Kidney (tissue), 14 donors: ENCODE results near the gene INTS14. TPM values are rescaled to one million over a fixed set of nuclear protein-coding genes. Genes with fewer than 3 reads are reported as not detected.
"Not testable (repeated sequence)": the region's sequence is repeated elsewhere in the genome, so short reads cannot be mapped to it uniquely, and the experiment has no call there.

Source experiments
- DNase-seq, 5 donors: peaks; one replicate each; pipeline ENCODE4 v3.0.0-alpha.2; 2013 to 2020
- FAIRE-seq: peaks from 2 replicates; lab custom pipeline; 2012; peaks lifted over from hg19 to GRCh38; lab: Jason Lieb, UNC
- H3K27ac ChIP-seq, 2 donors: one replicate each; pipeline ENCODE4 v1.7.0; 2013; ENCODE audit warnings: low read depth in 2 of 2, low read length in 2 of 2, inconsistent platforms in 1 of 2
- H3K27me3 ChIP-seq: one replicate; pipeline ENCODE4 v1.7.1; 2013; ENCODE audit warnings: low read length, inconsistent platforms; ENCODE audit not compliant: control insufficient read depth, insufficient read depth
- H3K36me3 ChIP-seq, 3 donors: one replicate each; pipeline versions ENCODE4 v1.7.0 to v1.7.1; 2013; ENCODE audit warnings: low read length in 3 of 3, control low read depth in 1 of 3, inconsistent platforms in 1 of 3; ENCODE audit not compliant: insufficient read depth in 3 of 3, control insufficient read depth in 2 of 3
- H3K4me1 ChIP-seq, 3 donors: one replicate each; pipeline versions ENCODE4 v1.7.0 to v1.7.1; 2013; ENCODE audit warnings: low read length in 3 of 3, inconsistent platforms in 1 of 3, low read depth in 1 of 3; ENCODE audit not compliant: control insufficient read depth in 2 of 3, insufficient read depth in 2 of 3
- H3K4me3 ChIP-seq, 3 donors: one replicate each; pipeline versions ENCODE4 v1.7.0 to v1.8.1; 2013; ENCODE audit warnings: low read length in 3 of 3, control low read depth in 1 of 3, inconsistent platforms in 1 of 3
- H3K9ac ChIP-seq, 3 donors: one replicate each; pipeline versions ENCODE4 v1.7.0 to v1.7.1; 2013; ENCODE audit warnings: low read length in 3 of 3, control low read depth in 1 of 3, inconsistent platforms in 1 of 3
- H3K9me3 ChIP-seq, 3 donors: one replicate each; pipeline versions ENCODE4 v1.7.0 to v1.7.1; 2013; ENCODE audit warnings: low read length in 3 of 3, control low read depth in 1 of 3, inconsistent platforms in 1 of 3; ENCODE audit not compliant: control insufficient read depth in 2 of 3, insufficient read depth in 1 of 3
- CTCF ChIP-seq: IDR thresholded peaks from 3 replicates; pipeline ENCODE4 v1.5.1; 2012; ENCODE audit warnings: mild to moderate bottlenecking, moderate library complexity, borderline replicate concordance; ENCODE audit not compliant: insufficient read depth; ENCODE audit errors: extremely low read depth
- intact Hi-C: fragments of 100-400 bp; cut with DNase I; formaldehyde crosslinking; loops from one replicate; pipeline ENCODE4 v1.11.1; 2022
- polyA plus RNA-seq: library from polyadenylated mRNA; stranded (reverse); fragments of 350-450 nt; fragmentation: Illumina TruSeq; extraction: RNeasy Lipid Tissue Mini Kit (QIAGEN cat#74804); gene quantifications from one replicate; pipeline ENCODE4 v1.2.3, GENCODE V29; 2014; ENCODE audit warnings: low read depth, low replicate concordance; ENCODE audit not compliant: insufficient read depth
- total RNA-seq: library from RNA; stranded (reverse); fragmentation: NEBNext Ultra II Directional; extraction: Animal tissue kit (Norgen Biotek cat#: 25700); gene quantifications from one replicate; pipeline ENCODE4 v1.2.1, GENCODE V29; 2021
- donor health status: control.
- donor health status: control.
- donor health status: control.
- donor health status: control.
- donor health status: control.
- donor health status: DM: yes; HTN: yes; CAD: no.
- donor health status: Normal renal cell carcinoma (clear cell type).

The INTS14 gene
- total and polyA plus RNA-seq, 2 donors from 2014 or later, result 27.8 to 37.1 TPM

GRCh38 chr15:65619626-65620290, 8.8 kb upstream of the INTS14 start:
- no peaks in the 10 kb centered on the region for H3K4me1 ChIP-seq
- intact Hi-C loops, result no loop called here
- H3K9ac ChIP-seq, result no peak overlapping the region
- DNase-seq (no peak), FAIRE-seq (no peak)
- TF ChIP-seq CTCF, result no peak
- H3K36me3 ChIP-seq, result peaks cover 2 to 7% (median 2%) of the 10 kb centered on the region in 3 donors
- no peak overlapping the region for H3K4me3 ChIP-seq
- H3K27me3 ChIP-seq, result no peaks in the 10 kb centered on the region
- no peak overlapping the region for H3K27ac ChIP-seq
- H3K9me3 ChIP-seq, result no peaks in the 10 kb centered on the region

GRCh38 chr15:65618560-65619109, 7.7 kb upstream of the INTS14 start:
- no peak for FAIRE-seq
- no peaks in the 10 kb centered on the region for H3K36me3 ChIP-seq
- intact Hi-C loops, result no loop called here
- TF ChIP-seq CTCF, result no peak
- no peaks in the 10 kb centered on the region for H3K9me3 ChIP-seq
- H3K4me3 ChIP-seq, result no peak overlapping the region
- H3K27ac ChIP-seq, result no peak overlapping the region
- no peaks in the 10 kb centered on the region for H3K27me3 ChIP-seq
- H3K4me1 ChIP-seq, result no peaks in the 10 kb centered on the region
- H3K9ac ChIP-seq, result no peak overlapping the region
- no peak for DNase-seq

GRCh38 chr15:65615887-65616286, 5.0 kb upstream of the INTS14 start:
- DNase-seq, H3K36me3 ChIP-seq, H3K9ac ChIP-seq, H3K27me3 ChIP-seq, H3K4me3 ChIP-seq, H3K9me3 ChIP-seq, intact Hi-C loops, FAIRE-seq, H3K27ac ChIP-seq: not testable (repeated sequence)
- peaks cover 0 to 12% (median 8%) of the 10 kb centered on the region in 3 donors for H3K4me1 ChIP-seq

- DNase-seq (no peak), FAIRE-seq (no peak)
- Histone ChIP-seq H3K9me3 (no peaks in the 10 kb centered on the region), H3K4me1 (peaks cover 0 to 19% (median 15%) of the 10 kb centered on the region in 3 donors), H3K4me3 (no peak overlapping the region), H3K36me3 (no peaks in the 10 kb centered on the region), H3K27ac (no peak overlapping the region), H3K9ac (no peak overlapping the region), H3K27me3 (no peaks in the 10 kb centered on the region)
- intact Hi-C loops, result no loop called here
- TF ChIP-seq CTCF, result no peak
Observed at GRCh38 chr15:65612949-65613744, 2.2 kb upstream of the INTS14 start.
